H1 (cell line): ENCODE data around the gene KRTAP15-1. TPM values are rescaled to one million over a fixed set of nuclear protein-coding genes. Genes with fewer than 3 reads are reported as not detected.

ENCODE experiments used
- CTCF ChIA-PET: fragments of 300-600 bp; sonication (Branson Sonifier 250); formaldehyde crosslinking; loops from one replicate; lab custom pipeline; 2021; ENCODE audit not compliant: partially characterized antibody; lab: Charles Lee
- POLR2A ChIA-PET: fragments of 300-600 bp; sonication (Branson Sonifier 250); formaldehyde crosslinking; loops from one replicate; lab custom pipeline; 2021; ENCODE audit warnings: inconsistent platforms; ENCODE audit not compliant: partially characterized antibody; lab: Charles Lee
- DNase-seq, 2 experiments: peaks; one replicate each; pipeline versions ENCODE4 v3.0.0 to v3.0.0-alpha.2; 2010 to 2022; ENCODE audit warnings: low spot score in 2 of 2, low read depth in 1 of 2, mixed read lengths in 1 of 2
- FAIRE-seq: peaks from 2 replicates; lab custom pipeline; 2011; peaks lifted over from hg19 to GRCh38; lab: Jason Lieb, UNC
- H2AFZ ChIP-seq: 2 replicates; pipeline ENCODE4 v1.8.1; 2012; ENCODE audit warnings: low read length, inconsistent platforms
- H2AK5ac ChIP-seq: 2 replicates; pipeline ENCODE4 v1.6.1; 2013; ENCODE audit warnings: low read depth, low read length
- H2BK120ac ChIP-seq: replicated peaks from 2 replicates; pipeline ENCODE3; 2013; ENCODE audit warnings: low read depth, low read length, inconsistent platforms
- H2BK12ac ChIP-seq: 2 replicates; pipeline ENCODE4 v1.6.1; 2013; ENCODE audit warnings: low read depth, low read length
- H2BK15ac ChIP-seq: 2 replicates; pipeline ENCODE4 v1.6.1; 2013; ENCODE audit warnings: low read length
- H2BK20ac ChIP-seq: 2 replicates; pipeline ENCODE4 v1.6.1; 2013; ENCODE audit warnings: low read length
- H2BK5ac ChIP-seq: 2 replicates; pipeline ENCODE4 v1.6.1; 2013; ENCODE audit warnings: low read depth, low read length
- H3K14ac ChIP-seq: 2 replicates; pipeline ENCODE4 v1.6.1; 2013; ENCODE audit warnings: inconsistent platforms; ENCODE audit not compliant: insufficient read length
- H3K18ac ChIP-seq: 2 replicates; pipeline ENCODE4 v1.6.1; 2013; ENCODE audit warnings: low read length; ENCODE audit errors: extremely low read depth
- H3K23ac ChIP-seq: 2 replicates; pipeline ENCODE4 v1.6.1; 2013; ENCODE audit warnings: inconsistent platforms; ENCODE audit not compliant: insufficient read length
- H3K23me2 ChIP-seq: 2 replicates; pipeline ENCODE4 v1.6.1; 2013; ENCODE audit warnings: low read depth, low read length
- H3K27ac ChIP-seq: 2 replicates; pipeline ENCODE4 v1.6.1; 2011; ENCODE audit warnings: low read depth, low read length, inconsistent platforms
- H3K27me3 ChIP-seq, 4 experiments: replicated peaks in 1 of 4; 1 replicate in 1 of 4; 2 replicates in 3 of 4; pipeline versions ENCODE4 v1.6.1 to v1.8.1; 2011 to 2013; ENCODE audit warnings: low read length in 3 of 4, mild to moderate bottlenecking in 3 of 4, inconsistent platforms in 2 of 4, mixed read lengths in 2 of 4, moderate library complexity in 1 of 4; ENCODE audit not compliant: control insufficient read depth in 3 of 4, insufficient read depth in 3 of 4; ENCODE audit errors: extremely low read depth in 1 of 4
- H3K36me3 ChIP-seq, 4 experiments: 2 replicates each; pipeline versions ENCODE4 v1.6.1 to v1.8.1; 2011 to 2013; ENCODE audit warnings: mild to moderate bottlenecking in 4 of 4, low read length in 3 of 4, moderate library complexity in 2 of 4, control low read depth in 1 of 4, inconsistent platforms in 1 of 4; ENCODE audit not compliant: insufficient read depth in 4 of 4, control insufficient read depth in 2 of 4
- H3K4ac ChIP-seq: replicated peaks from 2 replicates; pipeline ENCODE3; 2013; ENCODE audit warnings: low read length, low read depth, mixed read lengths, inconsistent platforms; ENCODE audit not compliant: insufficient read length
- H3K4me1 ChIP-seq, 4 experiments: replicated peaks in 1 of 4; 1 replicate in 1 of 4; 2 replicates in 3 of 4; pipeline versions ENCODE4 v1.6.1 to v1.8.1; 2011 to 2013; ENCODE audit warnings: low read length in 3 of 4, inconsistent platforms in 2 of 4, mixed read lengths in 1 of 4; ENCODE audit not compliant: insufficient read depth in 4 of 4, control insufficient read depth in 3 of 4
- H3K4me2 ChIP-seq, 2 experiments: 2 replicates each; pipeline versions ENCODE4 v1.6.1 to v1.8.1; 2011 to 2013; ENCODE audit warnings: low read depth in 2 of 2, low read length in 2 of 2, control low read depth in 1 of 2, inconsistent platforms in 1 of 2, mild to moderate bottlenecking in 1 of 2; ENCODE audit not compliant: insufficient read depth in 1 of 2
- H3K4me3 ChIP-seq, 4 experiments: fragments of 200-600, 300-600 bp in 1 of 4; sonication (generic), shearing (Covaris generic), sonication (Bioruptor Twin) in 1 of 4; 2 replicates each; pipeline versions ENCODE4 v1.5.1 to v1.8.1; 2011 to 2016; ENCODE audit warnings: low read length in 4 of 4, low read depth in 3 of 4, control low read depth in 2 of 4, inconsistent platforms in 2 of 4, mild to moderate bottlenecking in 2 of 4, mixed read lengths in 1 of 4, moderate library complexity in 1 of 4; ENCODE audit not compliant: insufficient read depth in 2 of 4; ENCODE audit errors: extremely low read depth in 1 of 4
- H3K56ac ChIP-seq: replicated peaks from 2 replicates; pipeline ENCODE3; 2013; ENCODE audit warnings: low read depth, mild to moderate bottlenecking, mixed read lengths, low read length, inconsistent platforms; ENCODE audit not compliant: insufficient read length
- H3K79me1 ChIP-seq: 2 replicates; pipeline ENCODE4 v1.6.1; 2013; ENCODE audit warnings: low read depth, low read length, control low read depth
- H3K79me2 ChIP-seq, 2 experiments: 2 replicates each; pipeline versions ENCODE4 v1.6.1 to v1.8.1; 2012 to 2013; ENCODE audit warnings: low read length in 2 of 2, mild to moderate bottlenecking in 2 of 2, inconsistent platforms in 1 of 2; ENCODE audit not compliant: insufficient read depth in 2 of 2, control insufficient read depth in 1 of 2
- H3K9ac ChIP-seq, 4 experiments: replicated peaks in 1 of 4; 1 replicate in 1 of 4; 2 replicates in 3 of 4; pipeline versions ENCODE4 v1.6.1 to v1.8.1; 2011 to 2013; ENCODE audit warnings: low read depth in 3 of 4, low read length in 3 of 4, control low read depth in 2 of 4, mild to moderate bottlenecking in 2 of 4, moderate library complexity in 2 of 4, inconsistent platforms in 1 of 4; ENCODE audit errors: extremely low read depth in 1 of 4
- H3K9me3 ChIP-seq, 2 experiments: 2 replicates each; pipeline versions ENCODE4 v1.6.1 to v1.8.1; 2012 to 2013; ENCODE audit warnings: mild to moderate bottlenecking in 2 of 2, moderate library complexity in 2 of 2, control low read depth in 1 of 2, inconsistent platforms in 1 of 2, low read depth in 1 of 2, low read length in 1 of 2, mixed read lengths in 1 of 2; ENCODE audit not compliant: insufficient read depth in 2 of 2
- H4K20me1 ChIP-seq, 2 experiments: replicated peaks in 1 of 2; 2 replicates each; pipeline versions ENCODE3 to v1.8.1; 2011 to 2013; ENCODE audit warnings: inconsistent platforms in 2 of 2, low read length in 2 of 2, mild to moderate bottlenecking in 1 of 2; ENCODE audit not compliant: insufficient read depth in 2 of 2, control insufficient read depth in 1 of 2
- H4K5ac ChIP-seq: 2 replicates; pipeline ENCODE4 v1.6.1; 2013; ENCODE audit warnings: low read length, low read depth, mixed read lengths, inconsistent platforms; ENCODE audit not compliant: insufficient read length
- H4K8ac ChIP-seq: 2 replicates; pipeline ENCODE4 v1.8.0; 2013; ENCODE audit warnings: mild to moderate bottlenecking, moderate library complexity, low read length, inconsistent platforms; ENCODE audit not compliant: insufficient read depth; ENCODE audit errors: extremely low read depth
- H4K91ac ChIP-seq: replicated peaks from 2 replicates; pipeline ENCODE3; 2013; ENCODE audit warnings: low read length, mixed read lengths, inconsistent platforms; ENCODE audit not compliant: insufficient read length
- BACH1 ChIP-seq: IDR thresholded peaks from 2 replicates; pipeline ENCODE4 v1.6.1; 2012; ENCODE audit warnings: low read length, improper control_type of control experiment
- BRCA1 ChIP-seq: IDR thresholded peaks from 2 replicates; pipeline ENCODE4 v1.6.1; 2012; ENCODE audit warnings: low read depth, low read length, improper control_type of control experiment
- CTCF ChIP-seq, 3 experiments: IDR thresholded peaks; 1 replicate in 2 of 3; 2 replicates in 1 of 3; pipeline versions ENCODE4 v1.5.1 to v1.6.1; 2011; ENCODE audit warnings: low read length in 3 of 3, mild to moderate bottlenecking in 3 of 3, inconsistent platforms in 2 of 3, low read depth in 1 of 3, moderate library complexity in 1 of 3; ENCODE audit not compliant: insufficient read depth in 1 of 3; ENCODE audit errors: control extremely low read depth in 1 of 3
- EGR1 ChIP-seq: IDR thresholded peaks from 2 replicates; pipeline ENCODE4 v1.6.1; 2011; ENCODE audit warnings: low read depth, low read length, borderline replicate concordance
- EP300 ChIP-seq, 2 experiments: IDR thresholded peaks; 1 replicate in 1 of 2; 2 replicates in 1 of 2; pipeline ENCODE4 v1.6.1; 2011 to 2012; ENCODE audit warnings: low read depth in 2 of 2, low read length in 2 of 2, mild to moderate bottlenecking in 2 of 2, borderline replicate concordance in 1 of 2, inconsistent platforms in 1 of 2, moderate library complexity in 1 of 2
- JUN ChIP-seq: IDR thresholded peaks from 2 replicates; pipeline ENCODE4 v1.6.1; 2011; ENCODE audit warnings: low read depth, mild to moderate bottlenecking, improper control_type of control experiment, low read length
- JUND ChIP-seq: IDR thresholded peaks from 2 replicates; pipeline ENCODE4 v1.6.1; 2011; ENCODE audit warnings: mild to moderate bottlenecking, improper control_type of control experiment, low read length
- KDM1A ChIP-seq: fragments of 200-600, 300-600 bp; sonication (generic); IDR thresholded peaks from 2 replicates; pipeline ENCODE4 v1.7.1; 2016; ENCODE audit warnings: mild to moderate bottlenecking, low read length, borderline replicate concordance
- MAFK ChIP-seq: IDR thresholded peaks from 2 replicates; pipeline ENCODE4 v1.6.1; 2012; ENCODE audit warnings: low read depth, mild to moderate bottlenecking, improper control_type of control experiment, low read length
- POU5F1 ChIP-seq: IDR thresholded peaks from 2 replicates; pipeline ENCODE4 v1.6.1; 2011; ENCODE audit warnings: low read depth, mild to moderate bottlenecking, low read length, moderate library complexity
- SIX5 ChIP-seq: IDR thresholded peaks from 2 replicates; pipeline ENCODE4 v1.6.1; 2011; ENCODE audit warnings: mild to moderate bottlenecking, low read depth, low read length
- ZNF274 ChIP-seq: IDR thresholded peaks from 2 replicates; pipeline ENCODE4 v1.7.0; 2012; ENCODE audit warnings: low read length, borderline replicate concordance; ENCODE audit errors: extremely low read depth
- WGBS, 2 experiments: shearing (Covaris generic) in 1 of 2; methylation state at CpG; one replicate each; pipeline versions ENCODE4 v1.1.6 to v1.1.7; 2013 to 2015; ENCODE audit warnings: low lambda C conversion rate in 2 of 2, mixed read lengths in 2 of 2, inconsistent platforms in 1 of 2, low coverage in 1 of 2, missing lambda C conversion rate in 1 of 2; ENCODE audit not compliant: insufficient replicate concordance in 2 of 2, insufficient coverage in 1 of 2, insufficient read length in 1 of 2; ENCODE audit errors: extremely low coverage in 1 of 2, missing lambda C conversion rate in 1 of 2; 5-methylcytosine and 5-hydroxymethylcytosine counted together
- polyA plus RNA-seq, 7 experiments: library from polyadenylated mRNA; depleted of rRNA in 3 of 7; stranded (reverse) in 5 of 7; unstranded in 2 of 7; fragments of >200 nt in 5 of 7; fragments of 200-250 nt in 2 of 7; gene quantifications; 1 replicate in 5 of 7; 2 replicates in 1 of 7; 4 replicates in 1 of 7; pipeline versions ENCODE4 v1.2.1 to v1.2.3, GENCODE V29; 2011 to 2013; ENCODE audit warnings: missing spikeins in 2 of 7, mixed read lengths in 2 of 7
- total RNA-seq: library from RNA; stranded (reverse); fragmentation: NEBNext Ultra II Directional; extraction: Animal tissue kit (Norgen Biotek cat#: 25700); gene quantifications from 2 replicates; pipeline ENCODE4 v1.2.1, GENCODE V29; 2021

The KRTAP15-1 gene
- total and polyA plus RNA-seq, 2 of the 8 experiments (the other 6 are each of a cell fraction or from before 2014, with no cell fraction given): not detected

GRCh38 chr21:30463713-30464112, 23.6 kb downstream of the KRTAP15-1 start:
- Histone ChIP-seq H3K36me3 (no peaks in the 10 kb centered on the region), H3K4me2 (no peak overlapping the region), H3K56ac (no peak overlapping the region), H3K23me2 (no peaks in the 10 kb centered on the region), H3K79me1 (no peaks in the 10 kb centered on the region), H3K9me3 (no peaks in the 10 kb centered on the region), H3K9ac (no peak overlapping the region), H2BK15ac (no peak overlapping the region), H4K91ac (no peak overlapping the region), H3K4me3 (no peak overlapping the region), H3K18ac (no peak overlapping the region), H2BK12ac (no peak overlapping the region), H2AFZ (0 out of 2 replicates have a peak overlapping the region, but pooled peaks have one; percentile 81), H3K14ac (no peak overlapping the region), H4K5ac (no peak overlapping the region), H3K27me3 (no peaks in the 10 kb centered on the region), H3K23ac (no peak overlapping the region), H2AK5ac (no peak overlapping the region), H2BK20ac (no peak overlapping the region), H3K4ac (no peak overlapping the region), H4K8ac (no peak overlapping the region), H3K4me1 (no peaks in the 10 kb centered on the region), H3K79me2 (no peaks in the 10 kb centered on the region), H3K27ac (no peak overlapping the region), H4K20me1 (no peaks in the 10 kb centered on the region), H2BK120ac (no peak overlapping the region), H2BK5ac (no peak overlapping the region)
- ChIA-PET CTCF (interaction anchor here (0.5 to 2.1 kb wide), 32 partner anchors 9 to 813 kb away, joined by 3 to 21 read pairs (median 4); partner anchors contain the start of genes KRTAP21-3 and KRTAP27-1), POLR2A (no interaction called here)
- DNase-seq: no peak
- 43% methylated on average over 3 of the region's 3 CpGs; no CpG with 5 or more reads in 1 of the 2 experiments for WGBS, 2 experiments
- peak; percentile 69 for FAIRE-seq
- TF ChIP-seq EP300 (IDR thresholded peaks at IDR 0.05; ENCODE audit: borderline replicate concordance in 1 of 2, low read depth in 2 of 2, low read length in 2 of 2) (no peak), JUN (no peak), BACH1 (no peak), JUND (no peak), EGR1 (no peak), MAFK (peak; percentile 88), KDM1A (no peak), CTCF (IDR thresholded peaks at IDR 0.05; ENCODE audit: control extremely low read depth in 1 of 3, insufficient read depth in 1 of 3, low read depth in 1 of 3, low read length in 3 of 3) (peak in 2 of 3 experiments; percentile 65 to 74; a peak in 3 of 4 replicates), BRCA1 (no peak), ZNF274 (no peak), SIX5 (no peak), POU5F1 (no peak)
